ENCODE results near the gene SCFD2. TPM values are rescaled to one million over a fixed set of nuclear protein-coding genes. Genes with fewer than 3 reads are reported as not detected.
"Not testable (repeated sequence)": the region's sequence is repeated elsewhere in the genome, so short reads cannot be mapped to it uniquely, and the experiment has no call there.

SCFD2 gene
- total RNA-seq, 2 experiments from 2014 or later, result 25.1 to 27.2 TPM

GRCh38 chr4:53326535-53326934 is 39.3 kb downstream of the SCFD2 start:
- ChIA-PET POLR2A (no interaction called here), CTCF (no interaction called here)
- peaks cover 6% of the 10 kb centered on the region for H3K36me3 Mint-ChIP-seq (ENCODE audit: low read depth)
- no peak overlapping the region for H3K4me3 Mint-ChIP-seq
- H3K27me3 Mint-ChIP-seq (ENCODE audit: low read depth), result no peaks in the 10 kb centered on the region
- ATAC-seq (no peak), DNase-seq (no peak)
- H3K4me1 Mint-ChIP-seq (ENCODE audit: low read depth), result peaks cover 3% of the 10 kb centered on the region
- no peak overlapping the region for H3K27ac Mint-ChIP-seq
- no peaks in the 10 kb centered on the region for H3K9me3 Mint-ChIP-seq (ENCODE audit: insufficient read depth)

- Mint-ChIP-seq H3K36me3 (ENCODE audit: low read depth) (peaks cover 4% of the 10 kb centered on the region), H3K4me3 (no peak overlapping the region), H3K9me3 (ENCODE audit: insufficient read depth) (no peaks in the 10 kb centered on the region), H3K27me3 (ENCODE audit: low read depth) (no peaks in the 10 kb centered on the region), H3K4me1 (ENCODE audit: low read depth) (peaks cover 8% of the 10 kb centered on the region), H3K27ac (no peak overlapping the region)
- no peak for DNase-seq
- ChIA-PET CTCF (no interaction called here), POLR2A (no interaction called here)
- ATAC-seq, result no peak
These were observed 43.2 kb downstream of the SCFD2 start for GRCh38 chr4:53322696-53323095.

- ChIA-PET CTCF (no interaction called here), POLR2A (no interaction called here)
- H3K36me3 Mint-ChIP-seq (ENCODE audit: low read depth), result peaks cover 4% of the 10 kb centered on the region
- ATAC-seq (no peak), DNase-seq (no peak)
- no peak overlapping the region for H3K4me3 Mint-ChIP-seq
- H3K27ac Mint-ChIP-seq, result no peak overlapping the region
- peaks cover 8% of the 10 kb centered on the region for H3K4me1 Mint-ChIP-seq (ENCODE audit: low read depth)
- H3K9me3 Mint-ChIP-seq (ENCODE audit: insufficient read depth), result no peaks in the 10 kb centered on the region
- no peaks in the 10 kb centered on the region for H3K27me3 Mint-ChIP-seq (ENCODE audit: low read depth)
These were observed 43.9 kb downstream of the SCFD2 start for GRCh38 chr4:53321984-53322289.

GRCh38 chr4:53321151-53321983 is 44.5 kb downstream of the SCFD2 start:
- ChIA-PET CTCF (no interaction called here), POLR2A (no interaction called here)
- DNase-seq (no peak), ATAC-seq (no peak)
- H3K4me3 Mint-ChIP-seq, result no peak overlapping the region
- no peaks in the 10 kb centered on the region for H3K27me3 Mint-ChIP-seq (ENCODE audit: low read depth)
- no peaks in the 10 kb centered on the region for H3K9me3 Mint-ChIP-seq (ENCODE audit: insufficient read depth)
- peaks cover 5% of the 10 kb centered on the region for H3K4me1 Mint-ChIP-seq (ENCODE audit: low read depth)
- H3K36me3 Mint-ChIP-seq (ENCODE audit: low read depth), result peaks cover 4% of the 10 kb centered on the region
- no peak overlapping the region for H3K27ac Mint-ChIP-seq

- Mint-ChIP-seq H3K36me3 (ENCODE audit: low read depth) (peaks cover 7% of the 10 kb centered on the region), H3K27me3 (ENCODE audit: low read depth) (no peaks in the 10 kb centered on the region), H3K4me3 (no peak overlapping the region), H3K9me3 (ENCODE audit: insufficient read depth) (no peaks in the 10 kb centered on the region), H3K4me1 (ENCODE audit: low read depth) (peaks cover 12% of the 10 kb centered on the region), H3K27ac (no peak overlapping the region)
- ATAC-seq, result no peak
- ChIA-PET POLR2A (no interaction called here), CTCF (interaction anchor here (0.7 kb wide), 1 partner anchor 147 kb away, joined by 3 read pairs; no protein-coding TSS in a partner anchor)
- DNase-seq, result no peak
These were observed 50.6 kb downstream of the SCFD2 start for GRCh38 chr4:53315300-53315699.

- POLR2A ChIA-PET, result no interaction called here
- H3K27me3 Mint-ChIP-seq (ENCODE audit: low read depth), result no peaks in the 10 kb centered on the region
These were observed 51.6 kb downstream of the SCFD2 start for GRCh38 chr4:53314252-53314651.

GRCh38 chr4:53313510-53313909 is 52.4 kb downstream of the SCFD2 start:
- CTCF ChIA-PET, result no interaction called here
- Mint-ChIP-seq H3K27me3 (ENCODE audit: low read depth) (no peaks in the 10 kb centered on the region), H3K9me3 (ENCODE audit: insufficient read depth) (no peaks in the 10 kb centered on the region), H3K4me1 (ENCODE audit: low read depth) (peaks cover 12% of the 10 kb centered on the region), H3K27ac (no peak overlapping the region), H3K4me3 (no peak overlapping the region), H3K36me3 (ENCODE audit: low read depth) (peaks cover 15% of the 10 kb centered on the region)
- DNase-seq (no peak), ATAC-seq (no peak)
- POLR2A ChIA-PET, result no interaction called here

More at GRCh38 chr4:53314252-53314651, 51.6 kb downstream of the SCFD2 start:
- ATAC-seq (no peak), DNase-seq (no peak)
- Mint-ChIP-seq H3K4me1 (ENCODE audit: low read depth) (peaks cover 12% of the 10 kb centered on the region), H3K27ac (no peak overlapping the region), H3K4me3 (no peak overlapping the region), H3K9me3 (ENCODE audit: insufficient read depth) (no peaks in the 10 kb centered on the region), H3K36me3 (ENCODE audit: low read depth) (peaks cover 11% of the 10 kb centered on the region)
- CTCF ChIA-PET, result no interaction called here

GRCh38 chr4:53309321-53310040 is 56.4 kb downstream of the SCFD2 start:
- POLR2A ChIA-PET, result no interaction called here
- no peaks in the 10 kb centered on the region for H3K27me3 Mint-ChIP-seq (ENCODE audit: low read depth)

GRCh38 chr4:53307819-53308780 is 57.8 kb downstream of the SCFD2 start:
- H3K27ac Mint-ChIP-seq, result no peak overlapping the region

More at GRCh38 chr4:53309321-53310040, 56.4 kb downstream of the SCFD2 start:
- H3K36me3 Mint-ChIP-seq (ENCODE audit: low read depth), result peaks cover 36% of the 10 kb centered on the region
- H3K4me1 Mint-ChIP-seq (ENCODE audit: low read depth), result no peaks in the 10 kb centered on the region
- H3K9me3 Mint-ChIP-seq (ENCODE audit: insufficient read depth), result no peaks in the 10 kb centered on the region
- CTCF ChIA-PET, result no interaction called here
- H3K27ac Mint-ChIP-seq, result no peak overlapping the region
- ATAC-seq (no peak), DNase-seq (no peak)
- no peak overlapping the region for H3K4me3 Mint-ChIP-seq

GRCh38 chr4:53307210-53307609 is 58.7 kb downstream of the SCFD2 start:
- Mint-ChIP-seq H3K9me3 (ENCODE audit: insufficient read depth) (no peaks in the 10 kb centered on the region), H3K27ac (no peak overlapping the region), H3K27me3 (ENCODE audit: low read depth) (no peaks in the 10 kb centered on the region), H3K4me1 (ENCODE audit: low read depth) (no peaks in the 10 kb centered on the region), H3K36me3 (ENCODE audit: low read depth) (peaks cover 40% of the 10 kb centered on the region), H3K4me3 (no peak overlapping the region)
- POLR2A ChIA-PET, result no interaction called here
- CTCF ChIA-PET, result no interaction called here
- ATAC-seq, result no peak
- DNase-seq, result no peak

More at GRCh38 chr4:53307819-53308780, 57.8 kb downstream of the SCFD2 start:
- no peak for DNase-seq
- Mint-ChIP-seq H3K9me3 (ENCODE audit: insufficient read depth) (no peaks in the 10 kb centered on the region), H3K36me3 (ENCODE audit: low read depth) (peaks cover 41% of the 10 kb centered on the region), H3K27me3 (ENCODE audit: low read depth) (no peaks in the 10 kb centered on the region), H3K4me1 (ENCODE audit: low read depth) (no peaks in the 10 kb centered on the region), H3K4me3 (no peak overlapping the region)
- POLR2A ChIA-PET, result no interaction called here
- CTCF ChIA-PET, result no interaction called here
- no peak for ATAC-seq

- CTCF ChIA-PET, result no interaction called here
- Mint-ChIP-seq H3K27ac (no peak overlapping the region), H3K4me1 (ENCODE audit: low read depth) (no peaks in the 10 kb centered on the region), H3K36me3 (ENCODE audit: low read depth) (peaks cover 37% of the 10 kb centered on the region), H3K4me3 (no peak overlapping the region), H3K27me3 (ENCODE audit: low read depth) (no peaks in the 10 kb centered on the region), H3K9me3 (ENCODE audit: insufficient read depth) (no peaks in the 10 kb centered on the region)
- DNase-seq (no peak), ATAC-seq (no peak)
- POLR2A ChIA-PET, result no interaction called here
These were observed 59.1 kb downstream of the SCFD2 start for GRCh38 chr4:53306729-53307128.

- DNase-seq; CTCF ChIA-PET; ATAC-seq; H3K4me1 Mint-ChIP-seq (ENCODE audit: low read depth); H3K4me3 Mint-ChIP-seq; H3K27me3 Mint-ChIP-seq (ENCODE audit: low read depth); H3K27ac Mint-ChIP-seq; POLR2A ChIA-PET: not testable (repeated sequence)
- H3K36me3 Mint-ChIP-seq (ENCODE audit: low read depth), result peaks cover 18% of the 10 kb centered on the region
- H3K9me3 Mint-ChIP-seq (ENCODE audit: insufficient read depth), result peaks cover 24% of the 10 kb centered on the region
These were observed 73.7 kb downstream of the SCFD2 start for GRCh38 chr4:53292209-53292608.

Data from activated CD8-positive, alpha-beta T cell treated with anti-CD3 and anti-CD28 coated beads, Interleukin-2, amount 10 ng/mL, durations not matched to agents 7 days and 5 days (primary cell).